HG03571 (cell line): ENCODE results near the gene CERS6.
A peak's percentile ranks its signal among the peaks of the same experiment; 100 is the strongest.

Experiments used
- ATAC-seq: cut with Tn5 transposase; IDR thresholded peaks from one replicate; pipeline ENCODE4 v1.9.1; 2021; ENCODE audit not compliant: unreplicated experiment

Gene CERS6

DNA sequence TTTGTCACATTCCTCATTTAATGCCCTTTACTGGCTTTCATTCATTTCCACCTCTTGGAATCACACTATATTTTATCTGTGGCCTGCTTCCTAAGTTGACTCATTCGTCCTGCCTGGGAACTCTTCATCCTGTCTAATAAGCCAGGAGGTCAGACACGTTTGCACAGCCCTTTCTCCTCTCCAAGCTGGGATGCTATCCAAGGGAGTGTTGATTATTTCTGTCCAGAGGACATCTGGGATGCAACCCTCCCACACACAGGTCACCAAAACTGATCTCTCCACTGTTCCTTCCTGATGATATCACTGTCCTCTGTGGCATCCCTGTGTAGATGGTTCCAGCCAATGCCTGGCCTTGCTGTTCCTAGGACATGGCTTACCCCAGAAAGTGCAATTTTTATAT is 266.5 kb downstream of the CERS6 start:
- ATAC-seq: no peak

- ATAC-seq: no peak
These were observed 267.3 kb downstream of the CERS6 start for GRCh38 chr2:168723275-168723899.

GRCh38 chr2:168726375-168726774 is 270.3 kb downstream of the CERS6 start:
- ATAC-seq: no peak

GRCh38 chr2:168727904-168728470 is 271.9 kb downstream of the CERS6 start:
- ATAC-seq: no peak

GRCh38 chr2:168729455-168729854 is 273.4 kb downstream of the CERS6 start:
- ATAC-seq: no peak

GRCh38 chr2:168730344-168730743 is 274.3 kb downstream of the CERS6 start:
- ATAC-seq: no peak

DNA sequence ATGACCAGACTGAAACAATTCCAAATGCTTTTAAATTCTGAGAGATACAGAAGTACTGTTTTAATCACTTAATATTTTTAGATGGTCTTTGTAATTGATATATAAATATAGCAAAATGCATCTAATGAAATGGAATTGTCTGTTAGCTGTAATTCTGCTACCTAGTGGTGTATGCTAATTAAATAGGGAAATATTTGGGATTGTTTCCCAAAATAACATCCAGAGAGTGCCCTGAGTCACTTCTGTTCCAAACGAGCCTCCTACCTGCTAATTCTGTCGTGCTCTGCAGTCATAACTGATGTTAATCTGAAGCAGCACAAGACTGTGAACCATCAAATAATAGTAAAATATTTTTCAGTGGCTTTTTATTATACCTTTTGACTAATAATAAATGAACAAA is 274.9 kb downstream of the CERS6 start:
- ATAC-seq: no peak

DNA sequence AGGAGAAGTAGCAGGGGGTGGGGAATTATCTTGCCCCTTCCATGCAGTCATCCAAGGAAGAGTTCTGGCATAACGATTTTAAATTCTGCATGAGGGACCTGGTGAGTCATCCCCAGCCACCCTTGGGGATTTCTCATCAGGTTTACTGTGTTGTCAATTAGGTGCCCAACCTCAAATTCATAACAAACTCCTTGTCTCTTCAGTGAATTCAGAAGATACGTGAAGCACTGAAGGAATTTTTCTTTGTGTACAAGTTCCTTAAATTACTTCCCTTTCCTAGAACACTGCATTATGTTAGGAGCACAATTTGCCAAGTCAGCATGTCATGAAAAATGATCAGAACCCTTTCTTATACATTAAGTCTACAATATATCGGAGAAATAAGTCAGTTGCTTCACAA is 275.5 kb downstream of the CERS6 start:
- no peak for ATAC-seq

DNA sequence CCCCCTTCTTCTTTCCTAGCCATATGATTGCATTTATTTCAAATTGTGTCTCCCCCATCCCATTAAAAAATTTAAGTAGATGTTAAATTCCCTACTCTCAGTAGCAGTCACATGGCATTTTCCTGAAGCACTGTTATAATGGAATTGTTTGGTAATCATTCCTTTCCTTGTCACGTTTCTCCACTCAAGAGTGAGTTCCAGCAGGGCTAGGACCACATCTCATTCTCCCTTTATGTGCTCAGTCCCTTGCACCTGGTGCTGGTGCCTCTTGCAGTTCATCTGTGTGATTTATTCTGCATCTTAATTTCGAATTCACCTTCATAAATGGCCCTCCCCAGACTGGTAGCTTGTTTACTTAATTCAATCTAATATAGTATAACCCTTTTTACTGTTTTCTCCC is 276.0 kb downstream of the CERS6 start:
- ATAC-seq: no peak

- ATAC-seq: no peak
These were observed 276.4 kb downstream of the CERS6 start for GRCh38 chr2:168732506-168732905.

DNA sequence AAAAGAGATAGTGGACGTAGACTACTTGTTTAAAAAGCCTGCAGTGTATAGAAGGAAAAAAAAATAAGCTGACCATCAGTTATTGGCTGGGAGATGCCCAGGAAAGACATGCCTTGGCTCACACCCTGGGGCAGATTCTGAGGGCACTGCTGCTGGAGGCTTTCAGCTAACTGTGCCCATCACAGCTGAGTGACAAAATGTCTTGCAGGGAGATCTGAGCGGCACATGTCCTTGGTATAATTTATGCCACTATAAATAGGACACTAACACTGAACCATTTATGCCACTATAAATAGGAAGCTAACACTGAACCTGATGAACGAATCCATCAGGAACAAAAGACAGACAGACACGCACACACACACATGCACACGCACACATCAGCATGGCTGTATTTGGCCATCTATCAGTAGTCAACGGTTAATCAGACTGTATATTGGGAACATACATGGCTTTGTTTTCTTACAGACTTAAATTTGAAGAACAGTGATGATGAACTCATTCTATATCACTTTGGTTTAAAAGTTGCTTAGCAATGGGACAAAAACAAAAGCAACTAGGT is 278.2 kb downstream of the CERS6 start:
- ATAC-seq: no peak

DNA sequence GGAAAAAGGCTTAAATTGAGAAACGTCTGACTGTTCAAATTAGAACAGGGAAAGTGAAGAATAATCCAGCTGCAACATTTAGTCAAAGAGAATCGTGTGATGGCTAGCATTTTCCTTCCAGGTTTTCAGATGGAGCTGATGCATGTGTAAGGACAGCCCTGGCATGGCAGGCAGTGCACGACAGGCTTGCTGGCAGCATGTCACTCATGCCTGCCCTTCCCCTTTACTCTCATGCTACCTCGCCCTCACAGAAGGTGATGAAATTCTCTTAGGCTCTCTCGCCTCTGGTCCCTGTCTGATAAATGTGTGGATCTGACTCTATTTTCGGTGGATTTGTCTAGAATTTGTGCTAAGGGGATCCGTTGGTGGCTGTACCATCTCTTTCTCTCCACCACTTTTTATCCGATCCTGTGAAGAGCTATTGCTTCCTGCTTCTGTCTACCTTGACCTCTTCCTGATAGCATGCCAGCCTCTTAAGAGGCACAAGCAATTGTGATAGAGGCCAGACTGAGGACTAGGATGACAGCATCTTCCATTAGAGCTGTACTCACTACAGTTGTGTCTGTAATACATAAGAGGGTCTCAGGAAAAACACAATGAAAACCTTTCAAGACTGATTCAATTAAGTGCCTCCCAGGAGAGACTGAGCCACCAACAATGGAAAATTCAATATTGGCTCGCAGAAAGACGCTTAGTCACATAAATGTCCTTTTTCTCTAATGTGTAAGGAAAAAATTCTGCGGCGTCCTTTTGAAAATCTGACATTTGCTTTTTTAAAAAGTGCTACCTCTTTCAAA is 280.8 kb downstream of the CERS6 start:
- ATAC-seq: no peak

GRCh38 chr2:168738062-168738461 is 282.0 kb downstream of the CERS6 start:
- no peak for ATAC-seq

DNA sequence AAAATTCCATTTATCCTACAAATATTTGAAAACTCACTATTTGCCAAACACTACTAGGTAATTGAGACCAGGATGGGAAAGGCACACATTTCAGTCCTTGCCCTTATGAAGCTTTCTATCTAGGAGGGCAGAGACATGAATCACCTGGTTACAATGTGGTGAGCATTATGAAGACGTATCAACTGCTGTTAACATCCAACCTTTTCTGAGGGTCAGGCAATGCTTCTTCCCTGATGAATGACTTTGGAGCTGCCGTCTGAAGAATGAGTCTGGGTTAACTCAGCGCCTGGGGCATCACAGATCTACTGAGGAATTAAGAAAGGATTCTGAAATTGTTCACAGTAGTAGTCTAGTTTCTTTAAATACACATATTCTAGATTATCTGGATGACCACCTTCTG is 284.3 kb downstream of the CERS6 start:
- ATAC-seq: no peak

GRCh38 chr2:168740788-168741187 is 284.7 kb downstream of the CERS6 start:
- no peak for ATAC-seq

DNA sequence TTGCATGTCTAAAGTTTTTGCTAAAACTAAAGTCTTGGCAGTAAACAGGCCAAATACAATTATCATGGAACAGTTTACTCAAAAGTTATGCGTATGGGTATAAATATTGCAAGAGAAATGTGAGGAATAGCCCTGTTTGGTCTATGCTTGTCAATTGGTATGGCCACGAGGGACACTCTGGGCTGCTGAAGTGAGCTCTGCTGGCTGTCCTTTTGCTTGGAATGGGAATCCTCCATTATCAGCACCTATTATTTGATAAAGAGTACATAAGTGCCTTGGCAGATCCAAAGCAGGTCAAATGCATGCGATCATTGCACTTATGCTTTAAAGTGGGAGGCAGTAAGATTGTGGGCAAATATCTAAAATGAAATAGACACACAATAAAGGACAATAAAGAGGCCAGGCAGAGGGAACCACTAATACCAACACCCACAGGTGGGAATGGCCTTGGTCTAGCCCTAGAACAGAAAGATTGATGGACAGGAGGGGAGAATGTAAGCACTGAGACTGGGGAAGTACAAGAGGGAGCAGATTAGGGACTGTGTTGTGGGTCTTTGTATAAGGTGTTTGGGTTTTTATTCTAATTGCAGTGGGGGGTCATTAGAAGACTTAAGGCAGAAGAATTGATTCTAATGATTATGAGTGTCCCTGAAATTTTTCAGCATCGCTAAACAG is 286.3 kb downstream of the CERS6 start:
- no peak for ATAC-seq

- ATAC-seq: no peak
These were observed 288.8 kb downstream of the CERS6 start for GRCh38 chr2:168744844-168745243.

DNA sequence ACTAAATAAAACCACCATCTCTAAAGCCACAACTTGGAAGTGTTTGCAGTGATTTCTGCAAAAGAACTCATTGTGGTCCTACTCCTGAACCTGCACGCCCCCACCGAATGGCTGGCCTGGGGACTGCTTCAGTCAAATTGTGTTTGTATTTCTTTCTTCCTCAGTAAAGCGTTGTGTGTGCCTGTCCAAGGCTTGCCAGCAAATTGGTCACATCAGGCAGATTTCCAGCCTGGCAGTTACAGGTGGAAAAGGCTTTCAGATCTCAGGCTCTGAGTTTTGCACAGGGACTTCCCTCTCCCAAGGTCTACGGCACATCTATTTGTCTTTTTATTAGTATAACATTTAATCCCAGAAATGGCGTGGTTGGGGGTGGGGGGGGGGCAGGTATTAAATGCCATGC is 292.4 kb downstream of the CERS6 start:
- no peak for ATAC-seq

DNA sequence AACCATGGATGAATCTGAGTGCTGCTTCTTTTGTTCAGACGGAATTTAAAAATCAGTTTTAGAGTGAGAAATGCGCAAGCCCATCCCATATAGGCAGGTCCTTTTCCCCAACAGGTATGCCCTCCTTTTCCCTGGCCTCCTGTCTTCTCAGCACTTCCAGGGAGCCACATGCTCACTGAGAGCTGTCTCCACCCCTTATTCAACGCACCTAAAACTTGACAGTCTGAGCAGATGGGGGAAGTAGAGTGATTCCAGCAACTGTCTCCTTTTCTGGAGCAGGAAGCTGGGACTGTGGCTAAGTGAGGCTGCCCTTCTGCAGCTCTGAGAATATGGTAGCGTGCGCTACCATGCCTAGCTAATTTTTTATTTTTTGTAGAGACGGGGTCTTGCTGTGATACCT is 293.2 kb downstream of the CERS6 start:
- ATAC-seq: no peak

DNA sequence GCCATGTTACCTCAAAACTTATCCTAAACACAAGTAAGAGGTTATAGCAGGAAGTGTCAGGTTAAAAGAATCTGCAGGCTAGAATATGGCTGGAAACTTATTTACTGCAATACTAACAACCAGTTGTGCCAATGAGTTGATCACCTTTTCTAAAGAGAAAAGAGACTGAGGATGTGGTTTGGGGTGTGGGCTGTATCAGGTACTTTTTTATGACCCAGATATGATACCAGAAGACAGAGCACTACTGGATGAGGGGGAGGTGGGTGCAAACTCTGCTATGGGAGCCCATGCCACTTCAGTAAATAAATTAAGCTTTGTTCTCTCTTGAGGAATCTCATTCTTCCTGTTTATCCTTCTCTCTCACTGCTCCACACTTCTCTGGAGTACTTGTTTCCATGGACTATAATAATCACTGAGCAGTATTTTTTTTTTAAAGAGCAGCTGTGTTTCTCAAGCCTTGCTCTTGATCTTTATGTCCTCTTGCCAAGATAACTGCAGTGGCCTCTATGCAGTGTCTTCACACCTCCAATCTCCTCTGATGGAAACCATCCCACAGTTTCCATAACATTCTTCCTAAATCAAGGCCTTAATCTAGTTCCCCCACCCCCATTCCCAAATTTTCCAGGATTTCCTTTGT is 295.1 kb downstream of the CERS6 start:
- peak; percentile 67 for ATAC-seq

DNA sequence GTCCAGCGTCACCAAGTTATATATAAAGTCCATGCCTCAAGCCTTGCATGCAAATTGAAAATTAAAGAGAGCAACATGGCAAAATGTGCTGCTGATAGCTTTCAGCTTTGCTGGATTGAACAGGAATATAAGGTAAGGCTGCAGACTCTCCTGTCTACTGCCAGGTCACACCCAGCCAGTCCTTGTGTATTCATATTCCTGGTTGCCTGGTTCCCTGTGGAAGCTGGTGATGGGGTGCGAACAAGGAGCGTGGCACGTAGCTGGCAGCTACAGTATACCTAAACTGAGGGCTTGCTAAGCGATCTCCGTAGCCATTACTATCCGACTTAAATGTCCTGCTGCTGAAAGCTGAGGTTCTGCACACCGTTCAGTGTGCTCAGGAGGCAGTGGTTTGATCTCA is 296.3 kb downstream of the CERS6 start:
- no peak for ATAC-seq
